Fibroblast of lung (primary cell): ENCODE data around the gene KLHL8. TPM values are rescaled to one million over a fixed set of nuclear protein-coding genes. Genes with fewer than 3 reads are reported as not detected.

ENCODE experiments used
- DNase-seq, 2 donors: peaks; one replicate each; pipeline versions ENCODE4 v3.0.0 to v3.0.0-alpha.2; 2010; ENCODE audit warnings: low read depth in 2 of 2
- H2AFZ ChIP-seq: 2 replicates; pipeline ENCODE4 v1.5.1; 2012; ENCODE audit warnings: low read length, control low read depth, inconsistent platforms
- H3K27ac ChIP-seq: 2 replicates; pipeline ENCODE4 v1.5.1; 2011; ENCODE audit warnings: low read length, control low read depth; ENCODE audit not compliant: insufficient read depth
- H3K27me3 ChIP-seq: 2 replicates; pipeline ENCODE4 v1.5.1; 2011; ENCODE audit warnings: mild to moderate bottlenecking, low read length; ENCODE audit not compliant: control insufficient read depth, insufficient read depth
- H3K36me3 ChIP-seq: 2 replicates; pipeline ENCODE4 v1.5.1; 2011; ENCODE audit warnings: low read length; ENCODE audit not compliant: control insufficient read depth, insufficient read depth
- H3K4me1 ChIP-seq: 2 replicates; pipeline ENCODE4 v1.5.1; 2011; ENCODE audit warnings: low read length; ENCODE audit not compliant: control insufficient read depth, insufficient read depth; ENCODE audit errors: extremely low read depth
- H3K4me2 ChIP-seq: 2 replicates; pipeline ENCODE4 v1.5.1; 2011; ENCODE audit warnings: low read length, control low read depth; ENCODE audit not compliant: insufficient read depth; ENCODE audit errors: extremely low read depth
- H3K4me3 ChIP-seq, 4 experiments: fragments of 200-600 bp in 1 of 4; sonication (generic) in 1 of 4; replicated peaks in 1 of 4; 2 replicates each; pipeline ENCODE4 v1.5.1; 2011 to 2016; ENCODE audit warnings: low read length in 4 of 4, low read depth in 3 of 4, mild to moderate bottlenecking in 3 of 4, control low read depth in 2 of 4, inconsistent platforms in 1 of 4, mixed read lengths in 1 of 4; ENCODE audit not compliant: insufficient read depth in 1 of 4; ENCODE audit errors: control extremely low read depth in 1 of 4
- H3K79me2 ChIP-seq: 2 replicates; pipeline ENCODE4 v1.5.1; 2012; ENCODE audit warnings: mild to moderate bottlenecking, low read length, inconsistent platforms; ENCODE audit not compliant: control insufficient read depth, insufficient read depth
- H3K9ac ChIP-seq: 2 replicates; pipeline ENCODE4 v1.5.1; 2011; ENCODE audit warnings: mild to moderate bottlenecking, low read length, control low read depth; ENCODE audit not compliant: insufficient read depth
- H3K9me3 ChIP-seq: 2 replicates; pipeline ENCODE4 v1.5.1; 2012; ENCODE audit warnings: low read depth, low read length; ENCODE audit not compliant: control insufficient read depth, insufficient read depth
- H4K20me1 ChIP-seq: 2 replicates; pipeline ENCODE4 v1.5.1; 2011; ENCODE audit warnings: low read length; ENCODE audit not compliant: control insufficient read depth, insufficient read depth; ENCODE audit errors: extremely low read depth
- CTCF ChIP-seq, 2 donors: IDR thresholded peaks in 1 of 2; conservative IDR thresholded peaks in 1 of 2; 1 replicate in 1 of 2; 2 replicates in 1 of 2; pipeline ENCODE4 v1.5.1; 2011 to 2012; ENCODE audit warnings: low read length in 2 of 2, control low read depth in 1 of 2, inconsistent platforms in 1 of 2, low read depth in 1 of 2, mild to moderate bottlenecking in 1 of 2
- EZH2 ChIP-seq: IDR thresholded peaks from 2 replicates; pipeline ENCODE4 v1.5.1; 2012; ENCODE audit warnings: low read length, control low read depth, mild to moderate bottlenecking; ENCODE audit errors: missing control alignments
- polyA minus RNA-seq: library from RNA; depleted of rRNA, polyadenylated mRNA; stranded (reverse); fragments of >200 nt; gene quantifications from 2 replicates; pipeline ENCODE4 v1.2.3, GENCODE V29; 2011; ENCODE audit warnings: low replicate concordance
- polyA plus RNA-seq, 2 donors: library from polyadenylated mRNA; depleted of rRNA in 1 of 2; stranded (reverse) in 1 of 2; unstranded in 1 of 2; fragments of >200 nt; gene quantifications; 2 replicates each; pipeline ENCODE4 v1.2.1, GENCODE V29; 2011 to 2012; ENCODE audit warnings: missing spikeins in 1 of 2
- total RNA-seq: library from RNA; depleted of rRNA; stranded (reverse); fragments of >200 nt; gene quantifications from 2 replicates; pipeline ENCODE4 v1.2.1, GENCODE V29; 2014

The KLHL8 gene
- 15.7 and 16.4 TPM in 2 replicates for total RNA-seq
- polyA plus RNA-seq, result 7.9 and 8.8 TPM in 2 replicates
- polyA plus RNA-seq (2012), result 8.1 and 9.3 TPM in 2 replicates
- polyA minus RNA-seq, result 0.16 and 3.3 TPM in 2 replicates

- H2AFZ ChIP-seq, result peak within 1 kb of the TSS; percentile 100
- H3K4me1 ChIP-seq, result no peaks in the 10 kb centered on the region
- peak within 1 kb of the TSS; percentile 91 for H3K4me2 ChIP-seq
- H3K4me3 ChIP-seq, result peak within 1 kb of the TSS; percentile 93 to 99 (median 96)
- H4K20me1 ChIP-seq, result no peaks in the 10 kb centered on the region
- H3K9ac ChIP-seq, result peak within 1 kb of the TSS; percentile 90
- TF ChIP-seq EZH2 (no peak), CTCF (conservative IDR thresholded peaks at IDR 0.05 in 1 of 2, IDR thresholded peaks at IDR 0.05 in 1 of 2; ENCODE audit: low read depth in 1 of 2, low read length in 2 of 2) (no peak)
- H3K9me3 ChIP-seq, result no peaks in the 10 kb centered on the region
- no peaks in the 10 kb centered on the region for H3K27me3 ChIP-seq
- H3K27ac ChIP-seq, result peak within 1 kb of the TSS; percentile 89
- peak; percentile 79 to 82 for DNase-seq
- peaks cover 14% of the 10 kb centered on the region for H3K79me2 ChIP-seq
- H3K36me3 ChIP-seq, result no peaks in the 10 kb centered on the region
Measured at GRCh38 chr4:87220094-87220822, at the start of gene KLHL8. Gene KLHL8, minus strand, starts transcription at chr4:87220618. Its CDS starts 25,079 bp downstream, at chr4:87195539.

GRCh38 chr4:87270144-87270543 lies 49.7 kb upstream of the KLHL8 start:
- Histone ChIP-seq H2AFZ (no peak overlapping the region), H3K9me3 (no peaks in the 10 kb centered on the region), H3K27ac (no peak overlapping the region), H4K20me1 (no peaks in the 10 kb centered on the region), H3K4me1 (no peaks in the 10 kb centered on the region), H3K36me3 (no peaks in the 10 kb centered on the region), H3K9ac (no peak overlapping the region), H3K4me3 (no peak overlapping the region), H3K27me3 (no peaks in the 10 kb centered on the region), H3K4me2 (no peak overlapping the region), H3K79me2 (no peaks in the 10 kb centered on the region)
- peak; percentile 41 to 70 for DNase-seq
- TF ChIP-seq CTCF (conservative IDR thresholded peaks at IDR 0.05 in 1 of 2, IDR thresholded peaks at IDR 0.05 in 1 of 2; ENCODE audit: low read depth in 1 of 2, low read length in 2 of 2) (peak; percentile 57 to 77), EZH2 (no peak)

DNA sequence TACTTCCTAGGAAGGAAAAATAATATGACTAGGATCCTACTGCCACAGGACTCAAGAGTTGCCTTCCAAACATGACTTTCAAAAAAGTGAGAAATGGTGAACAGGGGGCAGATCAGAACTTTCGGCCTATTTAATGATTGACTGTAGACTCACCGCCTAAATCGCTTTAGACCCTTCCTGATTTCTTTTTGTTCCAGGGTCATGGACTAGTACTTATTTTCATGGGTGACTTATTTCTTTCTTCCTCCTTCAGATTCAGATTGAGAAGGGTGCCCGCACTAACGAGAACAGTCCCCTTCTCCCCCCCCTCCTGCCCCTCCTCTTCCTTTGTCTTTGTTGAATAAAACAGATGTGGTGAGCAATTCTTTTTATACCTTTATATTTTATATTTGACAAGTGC lies 48.0 kb upstream of the KLHL8 start:
- Histone ChIP-seq H3K4me3 (no peak overlapping the region), H3K36me3 (no peaks in the 10 kb centered on the region), H3K4me1 (no peaks in the 10 kb centered on the region), H4K20me1 (no peaks in the 10 kb centered on the region), H3K27ac (no peak overlapping the region), H3K9me3 (no peaks in the 10 kb centered on the region), H2AFZ (no peak overlapping the region), H3K79me2 (no peaks in the 10 kb centered on the region), H3K4me2 (no peak overlapping the region), H3K27me3 (no peaks in the 10 kb centered on the region), H3K9ac (no peak overlapping the region)
- DNase-seq, result no peak
- TF ChIP-seq EZH2, result no peak
- TF ChIP-seq CTCF (conservative IDR thresholded peaks at IDR 0.05 in 1 of 2, IDR thresholded peaks at IDR 0.05 in 1 of 2; ENCODE audit: low read depth in 1 of 2, low read length in 2 of 2), result no peak
